HG03108 (cell line): Measurements from ENCODE around the gene SHOC2.
A peak's percentile ranks its signal among the peaks of the same experiment; 100 is the strongest.

Experiments
- ATAC-seq: cut with Tn5 transposase; IDR thresholded peaks from one replicate; pipeline ENCODE4 v1.9.1; 2021; ENCODE audit warnings: moderate library complexity; ENCODE audit not compliant: unreplicated experiment

Gene SHOC2

GRCh38 chr10:110919349-110919931 is at the start of gene SHOC2:
SHOC2 (plus strand) TSS chr10:110919604; CDS start chr10:110964359, 44,755 bp downstream.
- peak; percentile 83 for ATAC-seq

DNA sequence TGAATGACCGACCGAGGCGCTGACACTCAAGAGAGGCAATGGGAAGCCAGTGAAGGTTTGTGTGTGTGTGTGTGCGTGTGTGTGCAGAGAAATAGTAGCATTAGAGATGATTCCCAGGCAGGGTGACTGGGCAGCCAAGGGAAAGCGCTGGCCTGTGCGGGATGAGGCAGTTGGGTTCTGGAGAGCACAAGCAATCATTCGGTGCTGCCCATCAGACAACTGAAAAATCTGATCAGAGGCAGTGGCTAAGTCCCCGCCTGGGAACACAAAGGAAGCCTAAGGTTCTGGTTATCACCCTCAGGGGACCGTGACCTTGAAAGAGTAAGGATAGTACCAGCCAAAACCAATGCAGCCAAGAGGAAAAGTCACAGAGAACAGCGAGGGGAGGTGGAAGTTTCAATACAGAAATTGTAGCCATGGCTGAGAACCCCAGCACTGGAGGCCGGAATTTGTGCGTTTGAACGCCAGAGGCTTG is 48.5 kb upstream of the SHOC2 start:
- no peak for ATAC-seq

GRCh38 chr10:110871298-110872084 is 47.9 kb upstream of the SHOC2 start, which contains the start of gene PDCD4:
PDCD4 (plus strand) TSS chr10:110871928; CDS start chr10:110876028, 4,100 bp downstream.
- peak; percentile 67 for ATAC-seq

DNA sequence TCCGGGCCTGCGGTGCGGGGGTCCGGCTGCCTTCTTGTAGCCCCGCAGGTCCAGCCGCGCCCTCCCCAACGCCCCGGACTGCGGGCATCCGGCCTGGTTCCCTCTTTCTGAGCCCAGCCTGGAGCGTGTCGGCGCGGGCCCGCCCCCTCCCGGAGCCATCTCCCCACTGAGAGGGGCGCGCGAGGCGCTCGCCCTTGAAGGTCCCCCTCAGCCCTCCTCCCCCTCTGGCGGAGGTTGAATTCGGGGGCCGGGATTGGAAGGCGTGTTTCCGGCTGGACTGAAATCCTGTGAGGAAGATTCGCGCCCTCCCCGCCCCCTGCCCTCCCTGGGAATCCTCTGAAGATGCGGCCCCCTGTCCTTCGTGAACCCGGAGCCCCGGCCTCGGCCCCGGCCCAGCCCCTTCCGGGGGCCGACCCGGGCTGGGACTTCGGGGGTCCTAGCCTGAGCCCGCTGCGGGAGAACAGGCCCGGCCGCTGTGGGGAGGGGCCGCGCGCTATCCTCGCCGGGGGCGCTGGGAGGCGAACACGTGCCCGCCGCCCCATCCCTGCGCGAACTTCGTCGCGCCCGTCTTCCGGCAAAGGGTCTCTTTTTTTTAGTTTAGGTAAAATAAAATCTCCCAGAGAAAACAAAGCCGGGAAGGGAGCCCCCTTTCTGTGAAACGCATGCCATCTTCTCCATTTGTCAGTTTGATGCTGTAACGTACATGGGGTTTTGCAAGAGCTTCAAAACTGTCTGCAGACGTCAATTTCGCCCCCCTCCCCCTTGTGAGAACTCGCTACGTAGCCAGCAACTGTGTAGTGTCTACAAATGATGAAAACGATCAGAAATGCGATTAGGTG is 47.0 kb upstream of the SHOC2 start:
- ATAC-seq: peak; percentile 37

- no peak for ATAC-seq
Observed at GRCh38 chr10:110872984-110873923, 46.1 kb upstream of the SHOC2 start.

- no peak for ATAC-seq
Observed at GRCh38 chr10:110873951-110874350, 45.5 kb upstream of the SHOC2 start.

DNA sequence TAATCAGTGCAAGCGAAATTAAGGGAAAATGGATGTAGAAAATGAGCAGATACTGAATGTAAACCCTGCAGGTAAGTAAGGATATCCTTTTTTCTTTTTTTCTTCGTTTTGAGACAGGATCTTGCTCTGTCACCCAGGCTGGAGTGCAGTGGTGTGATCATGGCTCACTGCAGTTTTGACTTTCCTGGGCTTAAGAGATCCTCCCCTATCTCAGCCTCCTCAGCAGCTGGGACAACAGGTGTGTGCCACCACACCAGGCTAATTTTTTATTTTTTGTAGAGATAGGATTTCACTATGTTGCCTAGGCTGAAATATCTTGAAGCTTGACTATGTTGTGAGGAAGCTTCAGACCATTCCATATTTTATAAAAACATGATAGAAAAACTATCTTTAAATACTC is 43.4 kb upstream of the SHOC2 start:
- ATAC-seq: no peak

DNA sequence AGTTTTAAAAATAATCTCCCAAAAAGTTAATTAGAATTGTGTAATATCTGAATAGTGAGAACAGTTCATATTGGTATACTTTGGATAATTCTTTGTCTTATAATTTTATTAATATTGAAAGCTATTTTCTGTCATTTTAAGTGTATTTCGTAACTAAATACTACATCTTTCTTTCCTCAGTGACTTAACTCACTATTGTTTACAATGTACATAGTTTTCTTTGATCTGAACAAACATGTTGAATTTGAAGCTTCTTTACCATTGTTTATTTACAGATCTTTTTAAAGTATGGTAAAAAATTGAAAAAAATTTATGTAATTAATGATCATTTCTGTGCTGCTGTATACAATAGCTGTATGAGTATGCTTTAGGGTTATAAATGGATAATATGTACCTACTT is 42.6 kb upstream of the SHOC2 start:
- no peak for ATAC-seq

- no peak for ATAC-seq
Observed at GRCh38 chr10:110880012-110880411, 39.4 kb upstream of the SHOC2 start.

GRCh38 chr10:110881247-110881646 is 38.2 kb upstream of the SHOC2 start:
- no peak for ATAC-seq

GRCh38 chr10:110881905-110882304 is 37.5 kb upstream of the SHOC2 start:
- ATAC-seq: no peak

- no peak for ATAC-seq
Observed at GRCh38 chr10:110883924-110884323, 35.5 kb upstream of the SHOC2 start.

GRCh38 chr10:110885932-110886674 is 33.3 kb upstream of the SHOC2 start:
- no peak for ATAC-seq

GRCh38 chr10:110887560-110887959 is 31.8 kb upstream of the SHOC2 start:
- ATAC-seq: no peak

- ATAC-seq: no peak
Observed at GRCh38 chr10:110892602-110893288, 26.7 kb upstream of the SHOC2 start.

DNA sequence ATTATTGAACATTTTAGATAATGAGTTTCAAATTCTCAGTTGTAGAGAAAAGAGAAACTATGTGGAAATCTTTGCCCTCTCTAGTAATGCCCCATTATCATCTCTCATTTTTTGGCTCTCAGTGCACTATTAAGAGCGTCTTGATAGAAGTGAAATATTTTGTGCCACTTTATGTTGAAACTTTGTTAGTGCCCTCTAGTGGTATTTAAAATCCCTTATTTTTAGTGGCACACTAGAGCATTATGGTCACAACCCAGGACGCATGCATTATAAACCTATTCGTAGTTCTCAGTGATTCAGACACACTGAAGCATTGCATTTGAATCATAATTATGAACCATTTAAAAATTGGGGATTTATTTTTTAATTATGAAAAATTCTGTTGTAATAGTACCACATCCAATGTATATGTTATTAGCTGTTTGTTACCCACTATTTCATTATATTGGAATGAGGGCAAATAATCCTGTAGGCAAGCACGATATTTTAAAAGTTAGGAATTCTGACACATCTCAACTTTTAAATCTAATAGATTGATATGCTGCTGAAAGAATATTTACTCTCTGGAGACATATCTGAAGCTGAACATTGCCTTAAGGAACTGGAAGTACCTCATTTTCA is 25.7 kb upstream of the SHOC2 start:
- no peak for ATAC-seq

DNA sequence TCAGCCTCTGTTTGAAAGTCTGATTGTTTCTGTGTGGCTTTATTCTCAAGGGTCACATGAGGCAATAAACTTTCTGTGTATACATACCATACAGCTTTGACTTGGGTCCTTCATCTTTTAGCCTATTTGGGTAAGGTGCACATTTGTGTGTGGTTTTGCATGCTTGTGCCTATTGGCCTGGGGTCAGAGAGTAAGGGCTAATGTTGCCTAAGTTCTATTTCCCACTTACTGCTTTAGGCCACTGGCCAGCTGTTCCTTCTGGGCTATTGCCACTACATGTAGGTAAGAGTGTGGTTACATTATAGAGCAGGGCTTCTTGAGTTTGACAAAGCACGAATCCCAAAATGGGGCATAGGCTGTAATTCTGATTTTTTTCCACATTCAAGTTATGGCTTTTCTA is 22.2 kb upstream of the SHOC2 start:
- no peak for ATAC-seq

- ATAC-seq: no peak
Observed at GRCh38 chr10:110898391-110898790, 21.0 kb upstream of the SHOC2 start.

GRCh38 chr10:110900983-110901382 is 18.4 kb upstream of the SHOC2 start:
- no peak for ATAC-seq
